ENCODE data around the gene PPARGC1A.

Gene PPARGC1A

DNA sequence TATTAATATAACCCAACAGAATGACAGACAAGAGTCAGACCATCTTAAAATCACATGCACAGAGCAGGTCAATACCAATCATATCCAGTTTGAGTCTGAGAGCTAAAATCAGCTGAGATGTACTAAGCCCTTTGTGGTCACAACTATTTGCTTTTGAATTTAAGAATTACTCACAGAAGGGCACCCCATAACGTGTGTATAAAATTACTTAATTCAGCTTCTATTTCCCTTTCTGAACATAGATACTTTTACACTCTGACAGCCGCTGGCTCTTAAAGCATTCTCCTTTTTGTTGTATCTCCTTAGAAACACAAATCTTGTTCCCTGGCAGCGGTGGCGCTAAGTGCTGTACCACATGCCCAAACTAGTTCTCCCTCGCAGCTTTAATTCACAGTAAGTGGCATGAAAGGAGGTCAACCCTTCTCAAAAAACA lies 14.8 kb upstream of the PPARGC1A start:
- Mint-ChIP-seq H3K27ac (peak overlapping the region; percentile 10), H3K4me1 (peaks cover 8% of the 10 kb centered on the region), H3K27me3 (ENCODE audit: low read depth, poor library complexity) (peaks cover 3% of the 10 kb centered on the region), H3K36me3 (ENCODE audit: low read depth) (no peaks in the 10 kb centered on the region), H3K4me3 (no peak overlapping the region), H3K9me3 (no peaks in the 10 kb centered on the region)
- no peak for DNase-seq
- TF ChIP-seq, protein P1, sequence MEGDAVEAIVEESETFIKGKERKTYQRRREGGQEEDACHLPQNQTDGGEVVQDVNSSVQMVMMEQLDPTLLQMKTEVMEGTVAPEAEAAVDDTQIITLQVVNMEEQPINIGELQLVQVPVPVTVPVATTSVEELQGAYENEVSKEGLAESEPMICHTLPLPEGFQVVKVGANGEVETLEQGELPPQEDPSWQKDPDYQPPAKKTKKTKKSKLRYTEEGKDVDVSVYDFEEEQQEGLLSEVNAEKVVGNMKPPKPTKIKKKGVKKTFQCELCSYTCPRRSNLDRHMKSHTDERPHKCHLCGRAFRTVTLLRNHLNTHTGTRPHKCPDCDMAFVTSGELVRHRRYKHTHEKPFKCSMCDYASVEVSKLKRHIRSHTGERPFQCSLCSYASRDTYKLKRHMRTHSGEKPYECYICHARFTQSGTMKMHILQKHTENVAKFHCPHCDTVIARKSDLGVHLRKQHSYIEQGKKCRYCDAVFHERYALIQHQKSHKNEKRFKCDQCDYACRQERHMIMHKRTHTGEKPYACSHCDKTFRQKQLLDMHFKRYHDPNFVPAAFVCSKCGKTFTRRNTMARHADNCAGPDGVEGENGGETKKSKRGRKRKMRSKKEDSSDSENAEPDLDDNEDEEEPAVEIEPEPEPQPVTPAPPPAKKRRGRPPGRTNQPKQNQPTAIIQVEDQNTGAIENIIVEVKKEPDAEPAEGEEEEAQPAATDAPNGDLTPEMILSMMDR (IDR thresholded peaks at IDR 0.05), result no peak

DNA sequence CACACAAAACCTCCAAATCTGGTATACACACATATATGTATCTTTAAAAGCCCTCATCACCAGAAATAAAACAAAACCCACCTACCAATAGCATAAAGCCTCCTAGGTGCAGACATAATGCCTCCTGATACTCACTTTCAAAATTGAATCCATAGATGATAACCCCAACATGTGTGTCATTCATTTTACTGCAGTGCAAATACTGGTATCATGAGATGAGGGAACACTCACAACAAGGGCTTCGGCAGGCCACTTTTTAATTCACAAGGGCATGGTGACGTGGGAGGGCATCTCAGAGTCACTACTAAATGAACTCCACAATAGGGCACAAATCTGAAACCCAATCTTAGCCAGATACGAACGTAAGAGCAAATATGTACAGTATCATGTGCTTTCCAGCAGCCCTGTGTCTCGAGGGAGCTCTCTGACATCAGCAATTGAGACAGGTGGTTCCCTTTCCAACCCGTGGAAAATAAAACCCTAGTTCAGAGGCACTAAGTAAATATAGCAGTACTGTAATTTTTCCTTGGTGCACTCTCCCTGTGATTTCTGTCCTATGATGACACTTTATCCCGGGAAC lies 14.1 kb upstream of the PPARGC1A start:
- Mint-ChIP-seq H3K27ac (no peak overlapping the region), H3K9me3 (no peaks in the 10 kb centered on the region), H3K4me3 (no peak overlapping the region), H3K36me3 (ENCODE audit: low read depth) (no peaks in the 10 kb centered on the region), H3K27me3 (ENCODE audit: low read depth, poor library complexity) (peaks cover 8% of the 10 kb centered on the region), H3K4me1 (peaks cover 8% of the 10 kb centered on the region)
- no peak for DNase-seq
- TF ChIP-seq, protein P1 (IDR thresholded peaks at IDR 0.05), result no peak

DNA sequence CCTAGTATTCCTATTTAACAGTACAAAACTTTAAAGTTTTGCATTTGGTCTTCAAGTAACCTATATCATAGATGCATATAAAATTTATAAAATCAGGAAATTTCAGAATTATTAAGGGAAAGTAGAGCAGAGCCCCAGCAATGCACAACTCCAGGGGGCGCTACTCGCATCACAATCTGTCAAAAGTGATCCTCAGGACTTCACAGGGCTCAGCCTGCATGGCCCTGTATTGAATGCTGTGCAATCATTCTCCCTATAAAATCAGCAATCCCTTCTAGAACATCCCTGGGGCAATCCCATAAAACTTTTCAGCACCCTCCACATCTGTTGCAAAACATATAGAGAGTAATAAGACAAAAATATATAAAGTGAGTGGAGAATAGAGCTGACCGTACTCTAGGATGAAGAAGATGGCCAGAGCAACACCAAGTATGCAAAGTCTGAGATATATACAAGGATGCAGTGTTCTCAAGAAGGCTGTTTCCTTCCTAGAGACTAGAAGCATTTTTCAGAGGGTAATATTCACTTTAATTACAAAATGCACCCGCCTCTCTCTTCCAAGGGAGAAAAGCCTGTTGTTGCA lies 12.5 kb upstream of the PPARGC1A start:
- H3K4me3 Mint-ChIP-seq, result no peak overlapping the region
- peaks cover 8% of the 10 kb centered on the region for H3K4me1 Mint-ChIP-seq
- H3K27ac Mint-ChIP-seq, result no peak overlapping the region
- no peak for DNase-seq
- no peaks in the 10 kb centered on the region for H3K36me3 Mint-ChIP-seq (ENCODE audit: low read depth)
- TF ChIP-seq, protein P1 (IDR thresholded peaks at IDR 0.05), result no peak
- no peaks in the 10 kb centered on the region for H3K9me3 Mint-ChIP-seq
- H3K27me3 Mint-ChIP-seq (ENCODE audit: low read depth, poor library complexity), result peaks cover 13% of the 10 kb centered on the region

DNA sequence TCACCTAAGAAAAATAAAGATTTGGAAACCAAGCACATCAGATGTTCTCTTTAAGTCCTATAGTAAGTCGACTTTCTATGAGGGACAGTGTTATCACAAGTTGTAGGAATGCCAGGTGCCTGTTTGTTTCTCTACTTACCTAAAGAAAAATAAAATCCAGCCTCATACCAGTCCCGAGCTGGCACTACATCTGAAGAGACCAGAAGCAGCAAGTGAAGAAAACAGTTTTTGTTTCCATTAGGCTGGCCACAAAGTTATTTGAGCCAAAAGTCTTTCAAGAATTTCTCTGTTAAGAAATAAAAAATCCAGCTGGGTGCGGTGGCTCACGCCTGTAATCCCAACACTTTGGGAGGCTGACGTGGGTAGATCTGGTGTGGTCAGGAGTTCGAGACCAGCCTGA lies 10.8 kb upstream of the PPARGC1A start:
- H3K27me3 Mint-ChIP-seq (ENCODE audit: low read depth, poor library complexity), result peaks cover 14% of the 10 kb centered on the region
- no peak for DNase-seq
- H3K4me1 Mint-ChIP-seq, result no peaks in the 10 kb centered on the region
- H3K36me3 Mint-ChIP-seq (ENCODE audit: low read depth), result no peaks in the 10 kb centered on the region
- no peak overlapping the region for H3K27ac Mint-ChIP-seq
- H3K9me3 Mint-ChIP-seq, result no peaks in the 10 kb centered on the region
- TF ChIP-seq, protein P1 (IDR thresholded peaks at IDR 0.05), result no peak
- H3K4me3 Mint-ChIP-seq, result no peak overlapping the region

DNA sequence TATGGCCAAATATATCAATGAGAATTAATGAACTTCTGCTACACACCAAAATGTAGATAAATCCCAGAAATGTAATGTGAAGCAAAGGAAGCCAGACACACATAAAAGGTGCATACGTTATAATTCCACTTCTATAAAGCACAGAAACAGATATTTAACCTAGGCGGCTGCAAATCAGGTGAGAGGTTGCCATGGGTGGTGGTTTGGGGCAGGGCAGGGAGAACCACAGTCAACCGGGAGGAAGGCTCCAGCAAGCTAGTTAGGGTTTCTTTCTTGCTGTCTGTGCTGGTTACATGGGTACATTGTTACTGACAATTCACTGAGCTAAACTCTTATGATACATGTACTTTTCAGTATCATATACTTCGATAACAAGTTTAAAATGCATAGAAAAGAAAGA lies 9.7 kb upstream of the PPARGC1A start:
- TF ChIP-seq, protein P1 (IDR thresholded peaks at IDR 0.05), result no peak
- Mint-ChIP-seq H3K9me3 (no peaks in the 10 kb centered on the region), H3K4me3 (no peak overlapping the region), H3K27ac (no peak overlapping the region), H3K36me3 (ENCODE audit: low read depth) (no peaks in the 10 kb centered on the region), H3K27me3 (ENCODE audit: low read depth, poor library complexity) (peaks cover 14% of the 10 kb centered on the region), H3K4me1 (no peaks in the 10 kb centered on the region)
- DNase-seq, result no peak

DNA sequence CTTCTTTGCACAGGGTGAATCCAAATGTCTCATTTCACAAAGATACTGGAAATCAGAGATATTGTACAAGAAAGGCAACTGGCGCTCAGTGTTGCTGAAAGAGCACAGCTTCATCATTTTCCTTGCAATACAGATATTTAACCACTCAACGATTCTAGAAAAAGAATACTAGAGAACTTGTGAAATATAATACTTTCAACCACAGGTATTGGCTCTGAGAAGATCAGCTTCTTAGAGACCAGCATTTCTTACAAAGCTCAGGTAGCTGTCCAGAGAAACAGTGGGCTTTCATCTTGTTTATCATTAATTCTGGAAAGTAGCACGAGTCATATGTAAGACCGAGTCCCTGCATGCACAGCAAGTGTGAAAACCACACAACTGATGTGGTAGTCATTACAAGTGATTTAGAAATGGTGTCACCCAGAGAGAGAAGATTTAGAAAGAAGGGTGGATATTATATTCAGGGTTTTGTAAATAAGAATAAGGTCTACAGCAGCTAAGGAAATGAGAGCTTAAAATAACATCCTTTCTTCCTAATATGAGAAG lies 7.8 kb upstream of the PPARGC1A start:
- TF ChIP-seq, protein P1 (IDR thresholded peaks at IDR 0.05), result no peak
- peaks cover 14% of the 10 kb centered on the region for H3K27me3 Mint-ChIP-seq (ENCODE audit: low read depth, poor library complexity)
- no peak overlapping the region for H3K4me3 Mint-ChIP-seq
- no peak overlapping the region for H3K27ac Mint-ChIP-seq
- no peaks in the 10 kb centered on the region for H3K9me3 Mint-ChIP-seq
- no peak for DNase-seq
- H3K36me3 Mint-ChIP-seq (ENCODE audit: low read depth), result no peaks in the 10 kb centered on the region
- H3K4me1 Mint-ChIP-seq, result no peaks in the 10 kb centered on the region
